HepG2 (cell line): Measurements from ENCODE around the gene PTTG1. TPM values are rescaled to one million over a fixed set of nuclear protein-coding genes. Genes with fewer than 3 reads are reported as not detected.

ENCODE experiments used
- CAMTA2 ChIP-seq: sonication (generic); formaldehyde crosslinking; IDR thresholded peaks from 2 replicates; pipeline ENCODE4 v1.4.0; 2020; ENCODE audit warnings: mild to moderate bottlenecking, missing genetic modification reagents, borderline replicate concordance
- FOXC1 ChIP-seq: sonication (generic); formaldehyde crosslinking; IDR thresholded peaks from 2 replicates; pipeline ENCODE4 v1.8.0; 2022; ENCODE audit warnings: mild to moderate bottlenecking, missing genetic modification reagents, borderline replicate concordance
- GZF1 ChIP-seq: sonication (generic); formaldehyde crosslinking; IDR thresholded peaks from 2 replicates; pipeline ENCODE4 v1.5.1; 2020; ENCODE audit warnings: mild to moderate bottlenecking, missing genetic modification reagents
- NRL ChIP-seq: sonication (generic); formaldehyde crosslinking; IDR thresholded peaks from 2 replicates; pipeline ENCODE4 v1.5.0; 2020; ENCODE audit warnings: missing genetic modification reagents, mild to moderate bottlenecking, moderate library complexity, borderline replicate concordance
- PHF8 ChIP-seq: sonication (generic); formaldehyde crosslinking; IDR thresholded peaks from 2 replicates; pipeline ENCODE4 v1.5.0; 2020; ENCODE audit warnings: missing genetic modification reagents
- PPARG ChIP-seq: conservative IDR thresholded peaks from 2 replicates; pipeline ENCODE4 v1.6.1; 2016; ENCODE audit warnings: missing biosample characterization, missing genetic modification reagents
- RFXAP ChIP-seq: sonication (generic); formaldehyde crosslinking; IDR thresholded peaks from 2 replicates; pipeline ENCODE4 v1.4.0; 2020; ENCODE audit warnings: missing genetic modification reagents, borderline replicate concordance
- SKI ChIP-seq: fragments of 450-650 bp; IDR thresholded peaks from one replicate; pipeline ENCODE4 v1.6.1; 2018; ENCODE audit warnings: mild to moderate bottlenecking; ENCODE audit not compliant: partially characterized antibody
- TBP ChIP-seq: sonication (generic); formaldehyde crosslinking; IDR thresholded peaks from 2 replicates; pipeline ENCODE4 v1.5.0; 2020; ENCODE audit warnings: missing genetic modification reagents
- ZKSCAN1 ChIP-seq: fragments of 150-350 bp; IDR thresholded peaks from 2 replicates; pipeline ENCODE4 v1.6.1; 2014; ENCODE audit warnings: low read length
- ZNF205 ChIP-seq: IDR thresholded peaks from 2 replicates; pipeline ENCODE4 v1.6.1; 2018; ENCODE audit warnings: missing biosample characterization, missing genetic modification reagents
- ZNF234 ChIP-seq: sonication (generic); formaldehyde crosslinking; conservative IDR thresholded peaks from 2 replicates; pipeline ENCODE4 v1.5.1; 2020; ENCODE audit warnings: mild to moderate bottlenecking, missing genetic modification reagents
- ZNF337 ChIP-seq: sonication (generic); formaldehyde crosslinking; IDR thresholded peaks from 2 replicates; pipeline ENCODE4 v1.5.1; 2020; ENCODE audit warnings: missing genetic modification reagents, low read depth, mild to moderate bottlenecking, borderline replicate concordance
- ZNF33A ChIP-seq: sonication (generic); formaldehyde crosslinking; IDR thresholded peaks from 2 replicates; pipeline ENCODE4 v1.5.1; 2020; ENCODE audit warnings: missing genetic modification reagents, mild to moderate bottlenecking, moderate library complexity, borderline replicate concordance
- ZNF468 ChIP-seq: sonication (generic); formaldehyde crosslinking; IDR thresholded peaks from 2 replicates; pipeline ENCODE4 v1.8.0; 2022; ENCODE audit warnings: mild to moderate bottlenecking, moderate library complexity, missing genetic modification reagents
- ZSCAN31 ChIP-seq: sonication (generic); formaldehyde crosslinking; IDR thresholded peaks from 2 replicates; pipeline ENCODE4 v1.5.0; 2020; ENCODE audit warnings: low read depth, mild to moderate bottlenecking, missing genetic modification reagents
- polyA plus RNA-seq, 8 experiments: library from polyadenylated mRNA; depleted of rRNA in 3 of 8; stranded (reverse) in 7 of 8; unstranded in 1 of 8; fragments of >200 nt; fragmentation: Illumina TruSeq in 4 of 8; extraction: Trizol in 4 of 8; gene quantifications; 2 replicates each; pipeline versions ENCODE4 v1.2.1 to v1.2.3, GENCODE V29; 2011 to 2016; ENCODE audit warnings: low read depth in 4 of 8, missing spikeins in 1 of 8, mixed read lengths in 1 of 8; ENCODE audit not compliant: insufficient read depth in 1 of 8
- total RNA-seq, 5 experiments: library from RNA; depleted of rRNA; stranded (reverse); fragments of >200 nt; fragmentation: Illumina TruSeq; extraction: Trizol; gene quantifications; 2 replicates each; pipeline ENCODE4 v1.2.3, GENCODE V29; 2016; ENCODE audit warnings: low read depth in 1 of 5
- TF ChIP-seq, protein P1 (sequence below): sonication (generic); formaldehyde crosslinking; IDR thresholded peaks from 2 replicates; pipeline ENCODE4 v1.4.0; 2020; ENCODE audit warnings: mild to moderate bottlenecking, missing genetic modification reagents
- TF ChIP-seq, protein P2 (sequence below): IDR thresholded peaks from 2 replicates; pipeline ENCODE4 v1.6.1; 2016; ENCODE audit warnings: missing genetic modification reagents, missing compliant biosample characterization
- TF ChIP-seq, protein P3 (sequence below): conservative IDR thresholded peaks from 2 replicates; pipeline ENCODE4 v1.6.1; 2018; ENCODE audit warnings: missing genetic modification reagents
- TF ChIP-seq, protein P4 (sequence below): sonication (generic); formaldehyde crosslinking; conservative IDR thresholded peaks from 2 replicates; pipeline ENCODE4 v1.4.0; 2020; ENCODE audit warnings: missing genetic modification reagents

PTTG1 gene
- total and polyA plus RNA-seq, 2 of the 13 experiments (the other 11 are each of a cell fraction or from before 2014, with no cell fraction given) = 102 to 161 TPM

DNA sequence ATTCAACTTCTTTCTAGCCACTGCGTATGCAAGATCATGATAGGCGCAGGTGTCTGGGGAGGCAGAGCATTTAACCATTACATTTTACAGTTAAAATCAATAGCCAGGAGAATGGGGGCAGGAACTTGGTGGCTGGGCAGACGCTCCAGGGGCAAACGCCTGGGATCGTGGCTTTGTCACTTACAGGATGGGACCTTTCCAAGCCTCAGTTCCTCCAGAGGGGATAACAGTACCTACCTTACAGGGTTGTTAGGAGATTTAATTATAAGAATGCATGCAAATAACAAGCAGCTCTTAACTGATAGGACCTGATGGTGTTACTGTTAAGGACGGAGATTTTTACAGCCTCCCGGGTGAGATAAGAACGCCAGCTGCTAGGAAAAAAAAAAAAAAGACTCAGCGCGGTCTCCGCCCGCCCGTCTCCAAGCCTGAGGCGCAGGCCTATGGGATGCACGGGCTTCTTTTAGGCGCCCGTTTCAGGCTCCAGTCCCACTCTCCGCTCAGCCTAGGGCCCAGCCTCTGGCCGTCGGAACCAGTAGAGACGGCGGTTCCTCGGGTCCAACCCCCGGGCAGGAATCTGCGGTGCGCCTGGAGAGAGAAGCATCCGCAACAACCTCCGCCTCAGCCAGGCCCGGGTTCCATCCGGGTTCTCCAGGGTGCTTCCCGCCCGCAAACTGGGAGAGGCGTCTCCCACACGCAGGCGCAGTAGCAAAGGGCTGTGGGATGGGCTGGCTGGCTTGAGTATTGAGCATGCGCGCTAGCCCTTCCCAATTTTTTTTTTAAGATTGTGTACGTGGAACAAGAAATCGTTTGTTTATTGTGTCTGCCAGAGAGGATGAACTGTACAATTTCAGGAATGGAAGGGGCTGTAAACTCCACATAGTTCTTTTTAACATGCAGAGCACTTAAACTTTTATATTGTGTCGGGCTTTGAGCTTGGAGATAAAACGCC is 22.0 kb upstream of the PTTG1 start, which contains the start of gene FAM200C (continued):
- TF ChIP-seq, protein P1, sequence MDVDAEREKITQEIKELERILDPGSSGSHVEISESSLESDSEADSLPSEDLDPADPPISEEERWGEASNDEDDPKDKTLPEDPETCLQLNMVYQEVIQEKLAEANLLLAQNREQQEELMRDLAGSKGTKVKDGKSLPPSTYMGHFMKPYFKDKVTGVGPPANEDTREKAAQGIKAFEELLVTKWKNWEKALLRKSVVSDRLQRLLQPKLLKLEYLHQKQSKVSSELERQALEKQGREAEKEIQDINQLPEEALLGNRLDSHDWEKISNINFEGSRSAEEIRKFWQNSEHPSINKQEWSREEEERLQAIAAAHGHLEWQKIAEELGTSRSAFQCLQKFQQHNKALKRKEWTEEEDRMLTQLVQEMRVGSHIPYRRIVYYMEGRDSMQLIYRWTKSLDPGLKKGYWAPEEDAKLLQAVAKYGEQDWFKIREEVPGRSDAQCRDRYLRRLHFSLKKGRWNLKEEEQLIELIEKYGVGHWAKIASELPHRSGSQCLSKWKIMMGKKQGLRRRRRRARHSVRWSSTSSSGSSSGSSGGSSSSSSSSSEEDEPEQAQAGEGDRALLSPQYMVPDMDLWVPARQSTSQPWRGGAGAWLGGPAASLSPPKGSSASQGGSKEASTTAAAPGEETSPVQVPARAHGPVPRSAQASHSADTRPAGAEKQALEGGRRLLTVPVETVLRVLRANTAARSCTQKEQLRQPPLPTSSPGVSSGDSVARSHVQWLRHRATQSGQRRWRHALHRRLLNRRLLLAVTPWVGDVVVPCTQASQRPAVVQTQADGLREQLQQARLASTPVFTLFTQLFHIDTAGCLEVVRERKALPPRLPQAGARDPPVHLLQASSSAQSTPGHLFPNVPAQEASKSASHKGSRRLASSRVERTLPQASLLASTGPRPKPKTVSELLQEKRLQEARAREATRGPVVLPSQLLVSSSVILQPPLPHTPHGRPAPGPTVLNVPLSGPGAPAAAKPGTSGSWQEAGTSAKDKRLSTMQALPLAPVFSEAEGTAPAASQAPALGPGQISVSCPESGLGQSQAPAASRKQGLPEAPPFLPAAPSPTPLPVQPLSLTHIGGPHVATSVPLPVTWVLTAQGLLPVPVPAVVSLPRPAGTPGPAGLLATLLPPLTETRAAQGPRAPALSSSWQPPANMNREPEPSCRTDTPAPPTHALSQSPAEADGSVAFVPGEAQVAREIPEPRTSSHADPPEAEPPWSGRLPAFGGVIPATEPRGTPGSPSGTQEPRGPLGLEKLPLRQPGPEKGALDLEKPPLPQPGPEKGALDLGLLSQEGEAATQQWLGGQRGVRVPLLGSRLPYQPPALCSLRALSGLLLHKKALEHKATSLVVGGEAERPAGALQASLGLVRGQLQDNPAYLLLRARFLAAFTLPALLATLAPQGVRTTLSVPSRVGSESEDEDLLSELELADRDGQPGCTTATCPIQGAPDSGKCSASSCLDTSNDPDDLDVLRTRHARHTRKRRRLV = peak; percentile 76; the same call in 1 of the 2 replicates
- peak; percentile 8 for TF ChIP-seq SKI
- TF ChIP-seq, protein P2, sequence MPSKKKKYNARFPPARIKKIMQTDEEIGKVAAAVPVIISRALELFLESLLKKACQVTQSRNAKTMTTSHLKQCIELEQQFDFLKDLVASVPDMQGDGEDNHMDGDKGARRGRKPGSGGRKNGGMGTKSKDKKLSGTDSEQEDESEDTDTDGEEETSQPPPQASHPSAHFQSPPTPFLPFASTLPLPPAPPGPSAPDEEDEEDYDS = peak; percentile 59; the same call in 1 of the 2 replicates
- TF ChIP-seq ZNF33A (CRISPR knock-in tag) = no peak
- TF ChIP-seq FOXC1 (CRISPR knock-in tag) = peak; percentile 73; the same call in 1 of the 2 replicates
- no peak for TF ChIP-seq ZNF205 (CRISPR knock-in tag)
- TF ChIP-seq, protein P3, sequence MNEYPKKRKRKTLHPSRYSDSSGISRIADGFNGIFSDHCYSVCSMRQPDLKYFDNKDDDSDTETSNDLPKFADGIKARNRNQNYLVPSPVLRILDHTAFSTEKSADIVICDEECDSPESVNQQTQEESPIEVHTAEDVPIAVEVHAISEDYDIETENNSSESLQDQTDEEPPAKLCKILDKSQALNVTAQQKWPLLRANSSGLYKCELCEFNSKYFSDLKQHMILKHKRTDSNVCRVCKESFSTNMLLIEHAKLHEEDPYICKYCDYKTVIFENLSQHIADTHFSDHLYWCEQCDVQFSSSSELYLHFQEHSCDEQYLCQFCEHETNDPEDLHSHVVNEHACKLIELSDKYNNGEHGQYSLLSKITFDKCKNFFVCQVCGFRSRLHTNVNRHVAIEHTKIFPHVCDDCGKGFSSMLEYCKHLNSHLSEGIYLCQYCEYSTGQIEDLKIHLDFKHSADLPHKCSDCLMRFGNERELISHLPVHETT (CRISPR knock-in tag) = 0 out of 2 replicates have a peak, but pooled peaks have one; percentile 31
- TF ChIP-seq ZNF234 (CRISPR knock-in tag) = no peak
- peak; percentile 65; the same call in 1 of the 2 replicates for TF ChIP-seq CAMTA2 (CRISPR knock-in tag)
- TF ChIP-seq PPARG (CRISPR knock-in tag) = no peak
- TF ChIP-seq RFXAP (CRISPR knock-in tag) = no peak
- 0 out of 2 replicates have a peak, but pooled peaks have one; percentile 40 for TF ChIP-seq ZNF337 (CRISPR knock-in tag)
- TF ChIP-seq NRL (CRISPR knock-in tag) = 0 out of 2 replicates have a peak, but pooled peaks have one; percentile 50
- no peak for TF ChIP-seq ZKSCAN1
- TF ChIP-seq PHF8 (CRISPR knock-in tag) = peak; percentile 100
- 0 out of 2 replicates have a peak, but pooled peaks have one; percentile 42 for TF ChIP-seq ZNF468 (CRISPR knock-in tag)
- TF ChIP-seq, protein P4, sequence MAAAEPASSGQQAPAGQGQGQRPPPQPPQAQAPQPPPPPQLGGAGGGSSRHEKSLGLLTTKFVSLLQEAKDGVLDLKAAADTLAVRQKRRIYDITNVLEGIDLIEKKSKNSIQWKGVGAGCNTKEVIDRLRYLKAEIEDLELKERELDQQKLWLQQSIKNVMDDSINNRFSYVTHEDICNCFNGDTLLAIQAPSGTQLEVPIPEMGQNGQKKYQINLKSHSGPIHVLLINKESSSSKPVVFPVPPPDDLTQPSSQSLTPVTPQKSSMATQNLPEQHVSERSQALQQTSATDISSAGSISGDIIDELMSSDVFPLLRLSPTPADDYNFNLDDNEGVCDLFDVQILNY (CRISPR knock-in tag) = peak; percentile 78
- TF ChIP-seq TBP (CRISPR knock-in tag) = no peak
- peak; percentile 46; the same call in 1 of the 2 replicates for TF ChIP-seq ZSCAN31
- no peak; the same call in 1 of the 2 replicates for TF ChIP-seq GZF1
